HepG2 (cell line): ENCODE results near the gene RAB6B. TPM values are rescaled to one million over a fixed set of nuclear protein-coding genes. Genes with fewer than 3 reads are reported as not detected.
A peak's percentile ranks its signal among the peaks of the same experiment; 100 is the strongest.

Source experiments
- ATAC-seq: fragments of 200-7000 bp; cut with Tn5 transposase; 3 replicates; pipeline ENCODE4 v1.9.1; 2020; ENCODE audit warnings: mild to moderate bottlenecking, moderate library complexity
- BruUV-seq: library from RNA; stranded (reverse); fragments of 400-500 nt; replicated peaks from 2 replicates; lab custom pipeline; 2021; lab: Mats Ljungman, UMichigan
- CTCF ChIA-PET: fragments of 300-600 bp; formaldehyde crosslinking; extraction: SDS; loops from one replicate; lab custom pipeline; 2021; ENCODE audit warnings: low total read pairs, inconsistent platforms, low intra/inter-chr PET ratio; lab: Yijun Ruan, JAX
- POLR2A ChIA-PET: fragments of 350-600 bp; sonication (Branson Sonifier 250); formaldehyde crosslinking; loops from one replicate; lab custom pipeline; 2020; ENCODE audit warnings: antibody characterized with exemption, inconsistent platforms; lab: Yijun Ruan, JAX
- DNase-seq: peaks from one replicate; pipeline ENCODE4 v3.0.0-alpha.2; 2015; ENCODE audit warnings: low spot score
- FAIRE-seq: peaks from 3 replicates; lab custom pipeline; 2011; peaks lifted over from hg19 to GRCh38; lab: Jason Lieb, UNC
- H2AFZ ChIP-seq: one replicate; pipeline ENCODE4 v1.6.1; 2011; ENCODE audit warnings: low read length, inconsistent platforms
- H3K27ac ChIP-seq: fragments of 300-600 bp; 3 replicates; pipeline ENCODE4 v1.8.0; 2011; ENCODE audit warnings: mixed run types, mild to moderate bottlenecking, mixed read lengths, low read length, inconsistent platforms; ENCODE audit not compliant: insufficient read depth; ENCODE audit errors: extremely low read length
- H3K27me3 ChIP-seq, 2 experiments: fragments of 200-600 bp in 1 of 2; 2 replicates in 1 of 2; 3 replicates in 1 of 2; pipeline versions ENCODE4 v1.6.0 to v1.8.0; 2011; ENCODE audit warnings: low read length in 2 of 2, mild to moderate bottlenecking in 2 of 2, moderate library complexity in 2 of 2, inconsistent platforms in 1 of 2; ENCODE audit not compliant: insufficient read depth in 2 of 2, control insufficient read depth in 1 of 2
- H3K36me3 ChIP-seq, 2 experiments: fragments of 200-600 bp in 1 of 2; replicated peaks in 1 of 2; 2 replicates in 1 of 2; 3 replicates in 1 of 2; pipeline versions ENCODE4 v1.5.1 to v1.8.0; 2011; ENCODE audit warnings: low read length in 2 of 2, inconsistent platforms in 1 of 2; ENCODE audit not compliant: insufficient read depth in 2 of 2, control insufficient read depth in 1 of 2
- H3K4me1 ChIP-seq: 2 replicates; pipeline ENCODE4 v1.5.1; 2012; ENCODE audit warnings: low read length, inconsistent platforms; ENCODE audit not compliant: insufficient read depth
- H3K4me2 ChIP-seq: 2 replicates; pipeline ENCODE4 v1.6.0; 2011; ENCODE audit warnings: low read depth, low read length, inconsistent platforms
- H3K4me3 ChIP-seq, 3 experiments: fragments of 200-600 bp in 1 of 3; sonication (generic), shearing (Covaris generic) in 1 of 3; replicated peaks in 1 of 3; 2 replicates each; pipeline ENCODE4 v1.5.1; 2011 to 2016; ENCODE audit warnings: low read length in 3 of 3, inconsistent platforms in 2 of 3, low read depth in 2 of 3, mild to moderate bottlenecking in 2 of 3, control low read depth in 1 of 3, mixed read lengths in 1 of 3; ENCODE audit not compliant: insufficient read depth in 1 of 3
- H3K79me2 ChIP-seq: one replicate; pipeline ENCODE4 v1.6.1; 2011; ENCODE audit warnings: low read length, inconsistent platforms; ENCODE audit not compliant: insufficient read depth
- H3K9ac ChIP-seq: 2 replicates; pipeline ENCODE4 v1.6.0; 2011; ENCODE audit warnings: mild to moderate bottlenecking, low read depth, low read length, inconsistent platforms; ENCODE audit not compliant: insufficient read depth
- H3K9me3 ChIP-seq: 2 replicates; pipeline ENCODE4 v1.5.1; 2012; ENCODE audit warnings: mild to moderate bottlenecking, low read length
- H4K20me1 ChIP-seq: 2 replicates; pipeline ENCODE4 v1.6.0; 2011; ENCODE audit warnings: inconsistent platforms, mild to moderate bottlenecking, low read length, moderate library complexity; ENCODE audit not compliant: insufficient read depth
- ATF4 ChIP-seq, 2 experiments: fragments of 450-650 bp in 1 of 2; sonication (generic) in 1 of 2; formaldehyde crosslinking; IDR thresholded peaks; 2 replicates each; pipeline versions ENCODE4 v1.5.0 to v1.8.0; 2020 to 2022; ENCODE audit warnings: mild to moderate bottlenecking in 1 of 2, missing genetic modification reagents in 1 of 2
- FOSL1 ChIP-seq: sonication (generic); formaldehyde crosslinking; IDR thresholded peaks from 2 replicates; pipeline ENCODE4 v1.9.0; 2021; ENCODE audit warnings: missing genetic modification reagents, borderline replicate concordance
- HIVEP1 ChIP-seq: sonication (generic); formaldehyde crosslinking; IDR thresholded peaks from 2 replicates; pipeline ENCODE4 v1.4.0; 2020; ENCODE audit warnings: mild to moderate bottlenecking, missing genetic modification reagents
- MAF1 ChIP-seq: sonication (generic); formaldehyde crosslinking; IDR thresholded peaks from 2 replicates; pipeline ENCODE4 v1.5.0; 2020; ENCODE audit warnings: missing genetic modification reagents, borderline replicate concordance
- PATZ1 ChIP-seq: sonication (generic); formaldehyde crosslinking; IDR thresholded peaks from 2 replicates; pipeline ENCODE4 v1.4.0; 2020; ENCODE audit warnings: missing genetic modification reagents
- SPEN ChIP-seq: sonication (generic); formaldehyde crosslinking; IDR thresholded peaks from 2 replicates; pipeline ENCODE4 v1.5.1; 2020; ENCODE audit warnings: low read depth, mild to moderate bottlenecking, missing genetic modification reagents
- TOPORS ChIP-seq: sonication (generic); formaldehyde crosslinking; IDR thresholded peaks from 2 replicates; pipeline ENCODE4 v1.8.0; 2023; ENCODE audit warnings: mild to moderate bottlenecking, missing genetic modification reagents
- WGBS: methylation state at CpG from one replicate; pipeline ENCODE4 v1.1.6; 2017; ENCODE audit warnings: low lambda C conversion rate; 5-methylcytosine and 5-hydroxymethylcytosine counted together
- in situ Hi-C: cut with HindIII; loops from 2 replicates; pipeline ENCODE4 v1.10.0; 2017; ENCODE audit warnings: low pct_unique_long_range_greater_than_20kb; ENCODE audit not compliant: extremely low pct_ligation_motif_present
- intact Hi-C: fragments of 100-400 bp; cut with micrococcal nuclease; formaldehyde crosslinking; loops from one replicate; pipeline ENCODE4 v1.10.0; 2022; ENCODE audit not compliant: unreplicated experiment
- polyA plus RNA-seq, 8 experiments: library from polyadenylated mRNA; depleted of rRNA in 3 of 8; stranded (reverse) in 7 of 8; unstranded in 1 of 8; fragments of >200 nt; fragmentation: Illumina TruSeq in 4 of 8; extraction: Trizol in 4 of 8; gene quantifications; 2 replicates each; pipeline versions ENCODE4 v1.2.1 to v1.2.3, GENCODE V29; 2011 to 2016; ENCODE audit warnings: low read depth in 4 of 8, missing spikeins in 1 of 8, mixed read lengths in 1 of 8; ENCODE audit not compliant: insufficient read depth in 1 of 8
- total RNA-seq, 5 experiments: library from RNA; depleted of rRNA; stranded (reverse); fragments of >200 nt; fragmentation: Illumina TruSeq; extraction: Trizol; gene quantifications; 2 replicates each; pipeline ENCODE4 v1.2.3, GENCODE V29; 2016; ENCODE audit warnings: low read depth in 1 of 5
- TF ChIP-seq, protein P1 (sequence below): sonication (generic); formaldehyde crosslinking; IDR thresholded peaks from 2 replicates; pipeline ENCODE4 v1.5.0; 2020; ENCODE audit warnings: mild to moderate bottlenecking, missing genetic modification reagents, borderline replicate concordance
- TF ChIP-seq, protein P2 (sequence below): sonication (generic); formaldehyde crosslinking; IDR thresholded peaks from 2 replicates; pipeline ENCODE4 v1.9.0; 2022; ENCODE audit warnings: low read depth, missing genetic modification reagents

Gene RAB6B
- total and polyA plus RNA-seq, 2 of the 13 experiments (the other 11 are each of a cell fraction or from before 2014, with no cell fraction given), result 0.16 TPM; not detected in 1

- DNase-seq (no peak), ATAC-seq (peak; percentile 52), FAIRE-seq (no peak)
- no peaks in the 10 kb centered on the region for H4K20me1 ChIP-seq
- no peak overlapping the region for H3K9ac ChIP-seq
- no peak overlapping the region for H3K27ac ChIP-seq
- in situ Hi-C loops, result no loop called here
- no peak overlapping the region for H2AFZ ChIP-seq
- 57% methylated on average over 16 of the region's 52 CpGs for WGBS
- no peaks in the 10 kb centered on the region for H3K9me3 ChIP-seq
- H3K4me1 ChIP-seq, result no peaks in the 10 kb centered on the region
- H3K4me2 ChIP-seq, result 0 out of 2 replicates have a peak overlapping the region, but pooled peaks have one; percentile 18
- H3K79me2 ChIP-seq, result no peaks in the 10 kb centered on the region
- ChIA-PET CTCF (no interaction called here), POLR2A (no interaction called here)
- peak overlapping the region in 1 of 3 experiments; percentile 33; a peak in 1 of 6 replicates for H3K4me3 ChIP-seq
- peaks cover 7 to 53% of the 10 kb centered on the region in 2 experiments; a peak in 4 of 5 replicates for H3K27me3 ChIP-seq
- no peaks in the 10 kb centered on the region for H3K36me3 ChIP-seq
- intact Hi-C loops, result no loop called here
- BruUV-seq, result no TSS peak
- TF ChIP-seq PATZ1 (CRISPR knock-in tag) (no peak), FOSL1 (CRISPR knock-in tag) (no peak), ATF4 (CRISPR knock-in tag; IDR thresholded peaks at IDR 0.05) (no peak), MAF1 (no peak), TOPORS (CRISPR knock-in tag) (no peak), SPEN (no peak), HIVEP1 (CRISPR knock-in tag) (no peak)
- TF ChIP-seq, protein P1, sequence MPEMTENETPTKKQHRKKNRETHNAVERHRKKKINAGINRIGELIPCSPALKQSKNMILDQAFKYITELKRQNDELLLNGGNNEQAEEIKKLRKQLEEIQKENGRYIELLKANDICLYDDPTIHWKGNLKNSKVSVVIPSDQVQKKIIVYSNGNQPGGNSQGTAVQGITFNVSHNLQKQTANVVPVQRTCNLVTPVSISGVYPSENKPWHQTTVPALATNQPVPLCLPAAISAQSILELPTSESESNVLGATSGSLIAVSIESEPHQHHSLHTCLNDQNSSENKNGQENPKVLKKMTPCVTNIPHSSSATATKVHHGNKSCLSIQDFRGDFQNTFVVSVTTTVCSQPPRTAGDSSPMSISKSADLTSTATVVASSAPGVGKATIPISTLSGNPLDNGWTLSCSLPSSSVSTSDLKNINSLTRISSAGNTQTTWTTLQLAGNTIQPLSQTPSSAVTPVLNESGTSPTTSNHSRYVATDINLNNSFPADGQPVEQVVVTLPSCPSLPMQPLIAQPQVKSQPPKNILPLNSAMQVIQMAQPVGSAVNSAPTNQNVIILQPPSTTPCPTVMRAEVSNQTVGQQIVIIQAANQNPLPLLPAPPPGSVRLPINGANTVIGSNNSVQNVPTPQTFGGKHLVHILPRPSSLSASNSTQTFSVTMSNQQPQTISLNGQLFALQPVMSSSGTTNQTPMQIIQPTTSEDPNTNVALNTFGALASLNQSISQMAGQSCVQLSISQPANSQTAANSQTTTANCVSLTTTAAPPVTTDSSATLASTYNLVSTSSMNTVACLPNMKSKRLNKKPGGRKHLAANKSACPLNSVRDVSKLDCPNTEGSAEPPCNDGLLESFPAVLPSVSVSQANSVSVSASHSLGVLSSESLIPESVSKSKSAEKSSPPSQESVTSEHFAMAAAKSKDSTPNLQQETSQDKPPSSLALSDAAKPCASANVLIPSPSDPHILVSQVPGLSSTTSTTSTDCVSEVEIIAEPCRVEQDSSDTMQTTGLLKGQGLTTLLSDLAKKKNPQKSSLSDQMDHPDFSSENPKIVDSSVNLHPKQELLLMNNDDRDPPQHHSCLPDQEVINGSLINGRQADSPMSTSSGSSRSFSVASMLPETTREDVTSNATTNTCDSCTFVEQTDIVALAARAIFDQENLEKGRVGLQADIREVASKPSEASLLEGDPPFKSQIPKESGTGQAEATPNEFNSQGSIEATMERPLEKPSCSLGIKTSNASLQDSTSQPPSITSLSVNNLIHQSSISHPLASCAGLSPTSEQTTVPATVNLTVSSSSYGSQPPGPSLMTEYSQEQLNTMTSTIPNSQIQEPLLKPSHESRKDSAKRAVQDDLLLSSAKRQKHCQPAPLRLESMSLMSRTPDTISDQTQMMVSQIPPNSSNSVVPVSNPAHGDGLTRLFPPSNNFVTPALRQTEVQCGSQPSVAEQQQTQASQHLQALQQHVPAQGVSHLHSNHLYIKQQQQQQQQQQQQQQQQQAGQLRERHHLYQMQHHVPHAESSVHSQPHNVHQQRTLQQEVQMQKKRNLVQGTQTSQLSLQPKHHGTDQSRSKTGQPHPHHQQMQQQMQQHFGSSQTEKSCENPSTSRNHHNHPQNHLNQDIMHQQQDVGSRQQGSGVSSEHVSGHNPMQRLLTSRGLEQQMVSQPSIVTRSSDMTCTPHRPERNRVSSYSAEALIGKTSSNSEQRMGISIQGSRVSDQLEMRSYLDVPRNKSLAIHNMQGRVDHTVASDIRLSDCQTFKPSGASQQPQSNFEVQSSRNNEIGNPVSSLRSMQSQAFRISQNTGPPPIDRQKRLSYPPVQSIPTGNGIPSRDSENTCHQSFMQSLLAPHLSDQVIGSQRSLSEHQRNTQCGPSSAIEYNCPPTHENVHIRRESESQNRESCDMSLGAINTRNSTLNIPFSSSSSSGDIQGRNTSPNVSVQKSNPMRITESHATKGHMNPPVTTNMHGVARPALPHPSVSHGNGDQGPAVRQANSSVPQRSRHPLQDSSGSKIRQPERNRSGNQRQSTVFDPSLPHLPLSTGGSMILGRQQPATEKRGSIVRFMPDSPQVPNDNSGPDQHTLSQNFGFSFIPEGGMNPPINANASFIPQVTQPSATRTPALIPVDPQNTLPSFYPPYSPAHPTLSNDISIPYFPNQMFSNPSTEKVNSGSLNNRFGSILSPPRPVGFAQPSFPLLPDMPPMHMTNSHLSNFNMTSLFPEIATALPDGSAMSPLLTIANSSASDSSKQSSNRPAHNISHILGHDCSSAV (CRISPR knock-in tag), result no peak
- TF ChIP-seq, protein P2, sequence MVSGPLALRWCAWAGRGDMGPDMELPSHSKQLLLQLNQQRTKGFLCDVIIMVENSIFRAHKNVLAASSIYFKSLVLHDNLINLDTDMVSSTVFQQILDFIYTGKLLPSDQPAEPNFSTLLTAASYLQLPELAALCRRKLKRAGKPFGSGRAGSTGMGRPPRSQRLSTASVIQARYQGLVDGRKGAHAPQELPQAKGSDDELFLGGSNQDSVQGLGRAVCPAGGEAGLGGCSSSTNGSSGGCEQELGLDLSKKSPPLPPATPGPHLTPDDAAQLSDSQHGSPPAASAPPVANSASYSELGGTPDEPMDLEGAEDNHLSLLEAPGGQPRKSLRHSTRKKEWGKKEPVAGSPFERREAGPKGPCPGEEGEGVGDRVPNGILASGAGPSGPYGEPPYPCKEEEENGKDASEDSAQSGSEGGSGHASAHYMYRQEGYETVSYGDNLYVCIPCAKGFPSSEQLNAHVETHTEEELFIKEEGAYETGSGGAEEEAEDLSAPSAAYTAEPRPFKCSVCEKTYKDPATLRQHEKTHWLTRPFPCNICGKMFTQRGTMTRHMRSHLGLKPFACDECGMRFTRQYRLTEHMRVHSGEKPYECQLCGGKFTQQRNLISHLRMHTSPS (CRISPR knock-in tag), result no peak
Measured at GRCh38 chr3:133894353-133895207, 1.1 kb downstream of the RAB6B start.
